Activated CD8-positive, alpha-beta memory T cell treated with anti-CD3 and anti-CD28 coated beads, Interleukin-2, amount 50 U/mL, for 24 hours (primary cell): ENCODE measurements around the gene METTL2B.
"Not testable (repeated sequence)": the region's sequence is repeated elsewhere in the genome, so short reads cannot be mapped to it uniquely, and the experiment has no call there.

Experiments used
- DNase-seq: peaks from one replicate; pipeline ENCODE4 v3.0.0-alpha.2; 2020; ENCODE audit errors: extremely low read depth

The METTL2B gene

GRCh38 chr7:128526062-128526466 is 49.5 kb downstream of the METTL2B start:
- DNase-seq: not testable (repeated sequence)

GRCh38 chr7:128529191-128529590 is 52.6 kb downstream of the METTL2B start:
- not testable (repeated sequence) for DNase-seq

GRCh38 chr7:128530121-128530854 is 53.7 kb downstream of the METTL2B start:
- DNase-seq: not testable (repeated sequence)

- no peak for DNase-seq
Measured at GRCh38 chr7:128530855-128531104, 54.2 kb downstream of the METTL2B start.

GRCh38 chr7:128531105-128531954 is 54.8 kb downstream of the METTL2B start:
- peak; percentile 47 for DNase-seq

GRCh38 chr7:128531955-128532478 is 55.5 kb downstream of the METTL2B start:
- DNase-seq: not testable (repeated sequence)

GRCh38 chr7:128532956-128533355 is 56.4 kb downstream of the METTL2B start:
- not testable (repeated sequence) for DNase-seq

GRCh38 chr7:128537410-128537809 is 60.9 kb downstream of the METTL2B start:
- not testable (repeated sequence) for DNase-seq

GRCh38 chr7:128542530-128542929 is 66.0 kb downstream of the METTL2B start:
- DNase-seq: not testable (repeated sequence)

GRCh38 chr7:128543300-128543699 is 66.8 kb downstream of the METTL2B start:
- not testable (repeated sequence) for DNase-seq

- DNase-seq: not testable (repeated sequence)
Measured at GRCh38 chr7:128546319-128546851, 69.8 kb downstream of the METTL2B start.

GRCh38 chr7:128550920-128551319 is 74.4 kb downstream of the METTL2B start:
- no peak for DNase-seq

GRCh38 chr7:128554394-128554793 is 77.8 kb downstream of the METTL2B start:
- DNase-seq: not testable (repeated sequence)
